Loucy (cell line): ENCODE data around the gene TMEM38B.
"Not testable (repeated sequence)": the region's sequence is repeated elsewhere in the genome, so short reads cannot be mapped to it uniquely, and the experiment has no call there.

Experiments
- H2AFZ ChIP-seq: fragments of 200-600 bp; sonication (generic); 2 replicates; pipeline ENCODE4 v1.6.0; 2016; ENCODE audit warnings: antibody characterized with exemption, mild to moderate bottlenecking, low read length, moderate library complexity
- H3F3A ChIP-seq: fragments of 200-600 bp; 2 replicates; pipeline ENCODE4 v1.6.0; 2016; ENCODE audit warnings: antibody characterized with exemption, low read depth, mild to moderate bottlenecking
- H3K27me3 ChIP-seq: fragments of 200-600 bp; sonication (generic); 2 replicates; pipeline ENCODE4 v1.6.1; 2014; ENCODE audit warnings: low read length, mild to moderate bottlenecking; ENCODE audit not compliant: insufficient read depth, poor library complexity, severe bottlenecking
- H3K36me3 ChIP-seq: fragments of 200-600 bp; sonication (generic); 2 replicates; pipeline ENCODE4 v1.6.1; 2016; ENCODE audit warnings: low read length; ENCODE audit not compliant: insufficient read depth
- H3K4me1 ChIP-seq: fragments of 200-600 bp; sonication (generic); 2 replicates; pipeline ENCODE4 v1.5.1; 2014; ENCODE audit warnings: low read length, mild to moderate bottlenecking; ENCODE audit not compliant: insufficient read depth, poor library complexity, severe bottlenecking
- H3K4me2 ChIP-seq: fragments of 200-600 bp; sonication (generic); 2 replicates; pipeline ENCODE4 v1.6.0; 2014; ENCODE audit warnings: antibody characterized with exemption, low read length, low read depth, mild to moderate bottlenecking; ENCODE audit not compliant: poor library complexity, severe bottlenecking
- H3K4me3 ChIP-seq: fragments of 200-600 bp; sonication (generic); 2 replicates; pipeline ENCODE4 v1.5.1; 2014; ENCODE audit warnings: low read length, mild to moderate bottlenecking, mixed read lengths; ENCODE audit not compliant: poor library complexity, severe bottlenecking
- H3K79me2 ChIP-seq: fragments of 200-600 bp; sonication (generic); 2 replicates; pipeline ENCODE4 v1.6.1; 2014; ENCODE audit warnings: low read length; ENCODE audit not compliant: insufficient read depth
- H3K9ac ChIP-seq: fragments of 200-600 bp; sonication (generic); 2 replicates; pipeline ENCODE4 v1.6.0; 2014; ENCODE audit warnings: mild to moderate bottlenecking, low read depth, low read length, moderate library complexity; ENCODE audit not compliant: poor library complexity, severe bottlenecking
- H3K9me2 ChIP-seq: fragments of 200-600 bp; sonication (generic); replicated peaks from 2 replicates; pipeline ENCODE4 v1.6.1; 2016; ENCODE audit warnings: low read depth, low read length, mixed read lengths
- H3K9me3 ChIP-seq: fragments of 200-600 bp; sonication (generic); 2 replicates; pipeline ENCODE4 v1.6.1; 2014; ENCODE audit warnings: mild to moderate bottlenecking, antibody characterized with exemption, low read length, low read depth; ENCODE audit not compliant: insufficient read depth
- H4K20me1 ChIP-seq: fragments of 200-600 bp; sonication (generic); 2 replicates; pipeline ENCODE4 v1.6.0; 2014; ENCODE audit warnings: antibody characterized with exemption, low read length, mild to moderate bottlenecking; ENCODE audit not compliant: insufficient read depth, poor library complexity, severe bottlenecking
- EZH2phosphoT487 ChIP-seq: fragments of 200-600 bp; IDR thresholded peaks from 2 replicates; pipeline ENCODE4 v1.6.1; 2018; ENCODE audit warnings: antibody characterized with exemption, mild to moderate bottlenecking, moderate library complexity, borderline replicate concordance
- TF ChIP-seq, protein P1 (sequence below): fragments of 200-600 bp; sonication (generic); conservative IDR thresholded peaks from 2 replicates; pipeline ENCODE4 v1.5.1; 2014; ENCODE audit warnings: mild to moderate bottlenecking, antibody characterized with exemption, low read length

Gene TMEM38B

DNA sequence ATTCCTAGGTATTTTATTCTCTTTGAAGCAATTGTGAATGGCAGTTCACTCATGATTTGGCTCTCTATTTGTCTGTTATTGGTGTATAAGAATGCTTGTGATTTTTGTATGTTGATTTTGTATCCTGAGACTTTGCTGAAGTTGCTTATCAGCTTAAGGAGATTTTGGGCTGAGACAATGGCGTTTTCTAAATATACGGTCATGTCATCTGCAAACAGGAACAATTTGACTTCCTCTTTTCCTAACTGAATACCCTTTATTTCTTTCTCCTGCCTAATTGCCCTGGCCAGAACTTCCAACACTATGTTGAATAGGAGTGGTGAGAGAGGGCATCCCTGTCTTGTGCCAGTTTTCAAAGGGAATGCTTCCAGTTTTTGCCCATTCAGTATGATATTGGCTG lies 92.5 kb downstream of the TMEM38B start:
- not testable (repeated sequence) for H2AFZ ChIP-seq, H3F3A ChIP-seq, H3K9me3 ChIP-seq, H3K9ac ChIP-seq, H3K36me3 ChIP-seq, H3K4me2 ChIP-seq, H4K20me1 ChIP-seq, H3K27me3 ChIP-seq, H3K9me2 ChIP-seq, H3K4me1 ChIP-seq, H3K79me2 ChIP-seq, H3K4me3 ChIP-seq

DNA sequence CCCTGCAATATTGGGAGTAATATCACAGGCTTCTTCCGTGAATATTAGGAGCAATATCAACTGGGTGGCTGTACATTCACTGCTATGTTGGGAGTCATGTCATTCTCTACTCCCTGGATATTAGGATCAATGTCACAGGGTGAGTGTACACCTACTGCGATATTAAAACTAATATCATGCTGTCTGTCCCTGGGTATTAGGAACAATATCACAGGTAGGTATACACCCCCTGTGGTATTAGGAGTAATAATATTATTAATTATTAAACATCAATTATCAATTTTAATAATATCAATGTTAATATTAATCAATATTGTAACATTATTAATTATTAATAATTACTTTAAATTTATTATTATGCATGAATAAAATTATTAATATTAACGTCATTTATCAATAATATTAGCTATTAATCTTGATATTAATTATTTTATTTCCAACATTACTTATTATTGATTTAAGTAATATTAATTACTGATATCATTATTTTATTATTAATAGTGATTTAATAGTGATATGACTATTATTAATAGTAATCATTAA lies 121.9 kb downstream of the TMEM38B start:
- Histone ChIP-seq H3K27me3 (no peaks in the 10 kb centered on the region), H3F3A (no peaks in the 10 kb centered on the region), H3K36me3 (no peaks in the 10 kb centered on the region), H3K4me2 (no peak overlapping the region), H4K20me1 (no peaks in the 10 kb centered on the region), H3K9me3 (no peaks in the 10 kb centered on the region), H3K9ac (no peak overlapping the region), H3K4me1 (no peaks in the 10 kb centered on the region), H3K9me2 (no peaks in the 10 kb centered on the region), H2AFZ (no peak overlapping the region), H3K4me3 (no peak overlapping the region), H3K79me2 (no peaks in the 10 kb centered on the region)
- TF ChIP-seq, protein P1, sequence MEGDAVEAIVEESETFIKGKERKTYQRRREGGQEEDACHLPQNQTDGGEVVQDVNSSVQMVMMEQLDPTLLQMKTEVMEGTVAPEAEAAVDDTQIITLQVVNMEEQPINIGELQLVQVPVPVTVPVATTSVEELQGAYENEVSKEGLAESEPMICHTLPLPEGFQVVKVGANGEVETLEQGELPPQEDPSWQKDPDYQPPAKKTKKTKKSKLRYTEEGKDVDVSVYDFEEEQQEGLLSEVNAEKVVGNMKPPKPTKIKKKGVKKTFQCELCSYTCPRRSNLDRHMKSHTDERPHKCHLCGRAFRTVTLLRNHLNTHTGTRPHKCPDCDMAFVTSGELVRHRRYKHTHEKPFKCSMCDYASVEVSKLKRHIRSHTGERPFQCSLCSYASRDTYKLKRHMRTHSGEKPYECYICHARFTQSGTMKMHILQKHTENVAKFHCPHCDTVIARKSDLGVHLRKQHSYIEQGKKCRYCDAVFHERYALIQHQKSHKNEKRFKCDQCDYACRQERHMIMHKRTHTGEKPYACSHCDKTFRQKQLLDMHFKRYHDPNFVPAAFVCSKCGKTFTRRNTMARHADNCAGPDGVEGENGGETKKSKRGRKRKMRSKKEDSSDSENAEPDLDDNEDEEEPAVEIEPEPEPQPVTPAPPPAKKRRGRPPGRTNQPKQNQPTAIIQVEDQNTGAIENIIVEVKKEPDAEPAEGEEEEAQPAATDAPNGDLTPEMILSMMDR: no peak
- no peak for TF ChIP-seq EZH2phosphoT487

DNA sequence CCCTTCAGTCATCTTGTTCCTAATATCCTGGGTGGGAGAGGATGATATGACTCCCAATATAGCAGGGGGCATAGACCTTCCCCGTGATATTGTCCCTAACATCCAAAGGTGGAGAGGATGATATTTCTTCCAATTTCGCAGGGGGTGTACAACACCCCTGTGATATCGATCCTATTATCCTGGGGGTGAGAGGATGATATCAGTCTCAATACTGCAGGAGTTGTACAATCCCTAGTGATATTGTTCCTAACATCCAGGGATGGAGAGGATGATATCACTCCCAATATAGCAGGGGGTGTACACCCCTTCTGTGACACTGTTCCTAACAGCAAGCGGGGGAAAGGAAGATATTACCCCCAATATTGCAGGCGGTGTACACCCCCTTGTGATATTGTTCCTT lies 122.6 kb downstream of the TMEM38B start:
- no peak overlapping the region for H3K9ac ChIP-seq
- H2AFZ ChIP-seq: no peak overlapping the region
- TF ChIP-seq, protein P1: no peak
- no peak for TF ChIP-seq EZH2phosphoT487
- H3K79me2 ChIP-seq: no peaks in the 10 kb centered on the region
- H3K9me3 ChIP-seq: no peaks in the 10 kb centered on the region
- H3K4me1 ChIP-seq: no peaks in the 10 kb centered on the region
- H3F3A ChIP-seq: no peaks in the 10 kb centered on the region
- no peaks in the 10 kb centered on the region for H3K36me3 ChIP-seq
- H3K27me3 ChIP-seq: no peaks in the 10 kb centered on the region
- H4K20me1 ChIP-seq: no peaks in the 10 kb centered on the region
- no peaks in the 10 kb centered on the region for H3K9me2 ChIP-seq
- no peak overlapping the region for H3K4me3 ChIP-seq
- no peak overlapping the region for H3K4me2 ChIP-seq

DNA sequence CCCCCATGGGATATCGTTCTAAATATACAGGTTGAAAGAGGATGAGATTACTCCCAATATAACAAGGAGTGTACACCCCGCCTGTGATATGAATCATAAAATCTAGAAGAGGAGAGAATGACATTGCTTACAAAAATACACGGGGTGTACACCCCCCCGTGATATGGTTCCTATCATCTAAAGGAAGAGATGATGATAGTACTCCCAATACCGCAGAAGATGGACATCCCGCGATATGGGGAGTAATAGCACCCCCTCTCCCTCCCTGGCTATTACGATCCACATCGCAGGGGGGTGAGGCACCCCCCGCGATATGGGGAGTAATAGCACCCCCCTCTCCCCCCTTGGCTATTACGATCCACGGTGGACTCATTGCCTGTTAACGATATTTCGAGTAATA lies 124.6 kb downstream of the TMEM38B start:
- no peaks in the 10 kb centered on the region for H3K9me3 ChIP-seq
- no peaks in the 10 kb centered on the region for H3K4me1 ChIP-seq
- H3F3A ChIP-seq: no peaks in the 10 kb centered on the region
- H4K20me1 ChIP-seq: no peaks in the 10 kb centered on the region
- H3K27me3 ChIP-seq: no peaks in the 10 kb centered on the region
- no peak overlapping the region for H3K4me3 ChIP-seq
- TF ChIP-seq EZH2phosphoT487: no peak
- TF ChIP-seq, protein P1: no peak
- no peak overlapping the region for H2AFZ ChIP-seq
- no peak overlapping the region for H3K9ac ChIP-seq
- H3K9me2 ChIP-seq: no peaks in the 10 kb centered on the region
- H3K4me2 ChIP-seq: no peak overlapping the region
- H3K79me2 ChIP-seq: no peaks in the 10 kb centered on the region
- H3K36me3 ChIP-seq: no peaks in the 10 kb centered on the region
